Breast epithelium (tissue), 3 donors: ENCODE results near the gene CBLN3.

Experiments used
- POLR2A ChIP-seq: fragments of 450-650 bp; IDR thresholded peaks from one replicate; pipeline ENCODE4 v1.6.1; 2016; ENCODE audit warnings: antibody characterized with exemption, mild to moderate bottlenecking, moderate library complexity
- POLR2AphosphoS5 ChIP-seq, 3 donors: sonication (generic); formaldehyde crosslinking; IDR thresholded peaks; one replicate each; pipeline ENCODE4 v1.6.1; 2017; ENCODE audit warnings: antibody characterized with exemption in 3 of 3
- TF ChIP-seq, protein P1 (sequence below), 3 donors: fragments of 450-650 bp; IDR thresholded peaks; one replicate each; pipeline ENCODE4 v1.5.1; 2016 to 2017; ENCODE audit warnings: antibody characterized with exemption in 3 of 3, mild to moderate bottlenecking in 3 of 3, moderate library complexity in 3 of 3

DNA sequence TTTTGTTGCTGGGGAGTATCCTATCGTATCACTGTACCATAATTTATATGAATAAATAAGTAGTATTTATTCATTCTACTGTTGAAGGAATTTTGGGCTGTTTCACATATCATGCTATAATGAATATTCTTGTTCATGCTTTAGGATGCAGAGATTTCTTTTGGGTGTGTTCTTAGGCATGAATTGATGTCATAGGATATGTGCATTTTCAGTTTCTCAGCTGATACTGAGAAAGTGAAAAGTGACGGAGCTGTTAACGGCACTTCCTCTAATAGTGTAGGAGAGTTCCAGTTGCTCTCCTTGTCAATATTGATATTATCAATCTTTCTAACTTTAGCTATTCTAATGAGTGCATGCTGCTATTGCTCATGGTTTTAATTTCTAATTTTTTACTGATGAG is 36.3 kb upstream of the CBLN3 start:
- TF ChIP-seq, protein P1, sequence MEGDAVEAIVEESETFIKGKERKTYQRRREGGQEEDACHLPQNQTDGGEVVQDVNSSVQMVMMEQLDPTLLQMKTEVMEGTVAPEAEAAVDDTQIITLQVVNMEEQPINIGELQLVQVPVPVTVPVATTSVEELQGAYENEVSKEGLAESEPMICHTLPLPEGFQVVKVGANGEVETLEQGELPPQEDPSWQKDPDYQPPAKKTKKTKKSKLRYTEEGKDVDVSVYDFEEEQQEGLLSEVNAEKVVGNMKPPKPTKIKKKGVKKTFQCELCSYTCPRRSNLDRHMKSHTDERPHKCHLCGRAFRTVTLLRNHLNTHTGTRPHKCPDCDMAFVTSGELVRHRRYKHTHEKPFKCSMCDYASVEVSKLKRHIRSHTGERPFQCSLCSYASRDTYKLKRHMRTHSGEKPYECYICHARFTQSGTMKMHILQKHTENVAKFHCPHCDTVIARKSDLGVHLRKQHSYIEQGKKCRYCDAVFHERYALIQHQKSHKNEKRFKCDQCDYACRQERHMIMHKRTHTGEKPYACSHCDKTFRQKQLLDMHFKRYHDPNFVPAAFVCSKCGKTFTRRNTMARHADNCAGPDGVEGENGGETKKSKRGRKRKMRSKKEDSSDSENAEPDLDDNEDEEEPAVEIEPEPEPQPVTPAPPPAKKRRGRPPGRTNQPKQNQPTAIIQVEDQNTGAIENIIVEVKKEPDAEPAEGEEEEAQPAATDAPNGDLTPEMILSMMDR (IDR thresholded peaks at IDR 0.05) = no peak
- TF ChIP-seq POLR2A = no peak
- no peak for TF ChIP-seq POLR2AphosphoS5 (IDR thresholded peaks at IDR 0.05)
